ENCODE measurements around the gene CRYBG2. TPM values are rescaled to one million over a fixed set of nuclear protein-coding genes. Genes with fewer than 3 reads are reported as not detected.

CRYBG2 gene
- total RNA-seq, 4 donors from 2014 or later, result 0.35 to 2.7 (median 0.50) TPM

DNA sequence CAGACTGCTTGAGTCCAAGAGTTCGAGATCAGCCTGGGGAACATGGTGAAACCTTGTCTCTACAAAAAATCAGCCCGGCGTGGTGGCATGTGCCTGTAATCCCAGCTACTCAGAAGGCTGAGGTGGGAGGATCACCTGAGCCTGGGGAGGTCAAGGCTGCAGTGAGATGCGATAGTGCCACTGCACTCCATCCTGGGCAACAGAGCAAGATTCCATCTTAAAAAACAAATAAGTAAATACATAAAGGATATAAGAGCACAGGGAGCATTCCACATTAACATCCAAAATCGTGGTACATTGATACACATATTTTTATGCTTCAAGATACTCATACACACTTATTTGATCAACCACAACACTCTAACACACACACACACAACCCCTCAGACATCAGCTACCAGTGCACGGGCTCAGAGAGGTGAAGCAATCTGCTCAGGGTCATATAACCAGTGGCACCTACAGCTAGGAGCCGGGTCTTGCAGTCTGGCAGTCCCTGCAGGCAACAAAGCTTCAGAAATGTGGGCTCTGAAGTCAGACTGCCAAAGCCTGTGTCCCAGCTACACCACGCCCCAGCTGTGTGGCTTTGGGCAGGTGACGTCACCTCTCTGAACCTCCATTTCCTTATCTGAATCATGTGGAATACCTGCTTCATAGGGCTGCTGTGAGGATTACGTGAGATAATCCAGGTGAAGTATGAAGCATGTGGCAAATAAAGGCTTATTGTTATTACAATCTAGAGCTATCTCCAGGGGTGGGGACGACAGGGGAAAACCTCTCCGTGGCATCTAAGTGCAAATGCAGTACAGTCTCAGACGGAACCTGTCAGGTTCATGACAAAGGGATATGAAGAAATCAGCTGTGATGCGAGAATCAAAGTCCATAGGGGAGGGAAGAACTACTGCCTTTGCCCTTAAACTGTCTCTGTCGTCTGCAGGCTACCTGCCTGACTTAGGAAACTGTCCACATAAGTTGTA lies 4.8 kb upstream of the CRYBG2 start:
- Histone ChIP-seq H3K27me3 (peaks cover 100% of the 10 kb centered on the region), H3K27ac (no peak overlapping the region), H3K36me3 (no peaks in the 10 kb centered on the region), H3K9me3 (no peaks in the 10 kb centered on the region), H3K4me3 (no peak overlapping the region), H3K4me1 (peaks cover 0 to 16% (median 9%) of the 10 kb centered on the region in 3 donors)
- TF ChIP-seq EP300 (IDR thresholded peaks at IDR 0.05) (no peak), POLR2A (IDR thresholded peaks at IDR 0.05) (no peak), POLR2AphosphoS5 (IDR thresholded peaks at IDR 0.05) (no peak)
- TF ChIP-seq, protein P1, sequence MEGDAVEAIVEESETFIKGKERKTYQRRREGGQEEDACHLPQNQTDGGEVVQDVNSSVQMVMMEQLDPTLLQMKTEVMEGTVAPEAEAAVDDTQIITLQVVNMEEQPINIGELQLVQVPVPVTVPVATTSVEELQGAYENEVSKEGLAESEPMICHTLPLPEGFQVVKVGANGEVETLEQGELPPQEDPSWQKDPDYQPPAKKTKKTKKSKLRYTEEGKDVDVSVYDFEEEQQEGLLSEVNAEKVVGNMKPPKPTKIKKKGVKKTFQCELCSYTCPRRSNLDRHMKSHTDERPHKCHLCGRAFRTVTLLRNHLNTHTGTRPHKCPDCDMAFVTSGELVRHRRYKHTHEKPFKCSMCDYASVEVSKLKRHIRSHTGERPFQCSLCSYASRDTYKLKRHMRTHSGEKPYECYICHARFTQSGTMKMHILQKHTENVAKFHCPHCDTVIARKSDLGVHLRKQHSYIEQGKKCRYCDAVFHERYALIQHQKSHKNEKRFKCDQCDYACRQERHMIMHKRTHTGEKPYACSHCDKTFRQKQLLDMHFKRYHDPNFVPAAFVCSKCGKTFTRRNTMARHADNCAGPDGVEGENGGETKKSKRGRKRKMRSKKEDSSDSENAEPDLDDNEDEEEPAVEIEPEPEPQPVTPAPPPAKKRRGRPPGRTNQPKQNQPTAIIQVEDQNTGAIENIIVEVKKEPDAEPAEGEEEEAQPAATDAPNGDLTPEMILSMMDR (IDR thresholded peaks at IDR 0.05), result no peak
- WGBS, 2 donors (ENCODE audit: low coverage in 1 of 2), result 44 to 47% methylated on average over 8 to 9 of the region's 15 CpGs
- ATAC-seq, result no peak

DNA sequence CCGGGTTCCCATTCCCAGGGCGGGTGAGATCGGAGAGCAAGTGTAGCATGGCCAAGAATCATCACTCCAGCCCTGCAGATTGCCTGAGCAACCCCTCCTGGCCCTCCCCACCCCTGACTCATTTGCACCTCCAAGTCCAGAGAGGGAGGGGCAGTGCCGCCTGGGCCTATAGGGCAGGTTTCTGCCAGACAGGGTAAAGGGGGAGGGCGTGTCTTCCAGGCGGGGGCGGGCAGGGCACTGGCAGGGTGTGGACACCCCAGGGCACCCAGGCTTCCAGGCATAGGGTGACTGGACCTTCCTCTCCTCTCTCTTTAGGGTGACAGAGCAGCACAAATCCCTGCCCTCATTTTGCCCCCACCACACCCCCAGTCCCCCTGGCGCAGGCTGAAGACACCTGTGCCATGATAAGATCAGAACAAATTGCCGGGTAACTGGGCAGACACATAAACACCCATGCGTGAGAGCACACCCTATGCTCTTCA lies 3.2 kb upstream of the CRYBG2 start:
- Histone ChIP-seq H3K9me3 (no peaks in the 10 kb centered on the region), H3K4me3 (no peak overlapping the region), H3K27me3 (peaks cover 98% of the 10 kb centered on the region), H3K36me3 (no peaks in the 10 kb centered on the region), H3K27ac (no peak overlapping the region), H3K4me1 (peaks cover 0 to 16% (median 9%) of the 10 kb centered on the region in 3 donors)
- TF ChIP-seq, protein P1 (IDR thresholded peaks at IDR 0.05), result no peak
- TF ChIP-seq EP300 (IDR thresholded peaks at IDR 0.05), result no peak
- TF ChIP-seq POLR2A (IDR thresholded peaks at IDR 0.05), result no peak
- no peak for TF ChIP-seq POLR2AphosphoS5 (IDR thresholded peaks at IDR 0.05)
- ATAC-seq, result no peak
- WGBS, 2 donors (ENCODE audit: low coverage in 1 of 2), result 47% methylated on average over 3 of the region's 10 CpGs; no CpG with 5 or more reads in 1 of the 2 donors

DNA sequence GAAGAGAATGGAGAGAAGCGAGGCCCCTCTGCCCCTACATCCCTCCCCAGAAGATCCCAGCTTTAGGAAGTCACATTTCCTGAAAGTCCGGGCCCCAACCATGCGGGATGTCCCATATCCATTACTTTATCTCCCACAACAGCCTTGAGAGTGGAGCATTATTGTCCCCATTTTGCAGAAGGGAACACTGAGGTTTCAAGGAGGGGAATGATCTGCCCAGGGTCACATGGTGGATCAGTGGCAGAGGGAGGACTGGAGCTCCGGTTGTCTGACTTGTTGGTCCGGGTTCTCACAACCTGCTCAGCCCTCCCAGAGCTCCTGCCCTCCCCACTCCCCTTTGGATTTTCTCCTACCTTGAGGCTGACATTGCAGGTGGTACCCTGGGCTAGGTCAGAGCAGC lies 2.2 kb upstream of the CRYBG2 start:
- Histone ChIP-seq H3K4me3 (no peak overlapping the region), H3K27ac (no peak overlapping the region), H3K4me1 (peaks cover 0 to 14% (median 9%) of the 10 kb centered on the region in 3 donors), H3K36me3 (no peaks in the 10 kb centered on the region), H3K27me3 (peaks cover 88% of the 10 kb centered on the region), H3K9me3 (no peaks in the 10 kb centered on the region)
- WGBS, 2 donors (ENCODE audit: low coverage in 1 of 2), result 80 to 100% methylated on average over 1 to 2 of the region's 5 CpGs
- no peak for ATAC-seq
- TF ChIP-seq EP300 (IDR thresholded peaks at IDR 0.05) (no peak), POLR2AphosphoS5 (IDR thresholded peaks at IDR 0.05) (no peak), POLR2A (IDR thresholded peaks at IDR 0.05) (no peak)
- TF ChIP-seq, protein P1 (IDR thresholded peaks at IDR 0.05), result no peak

DNA sequence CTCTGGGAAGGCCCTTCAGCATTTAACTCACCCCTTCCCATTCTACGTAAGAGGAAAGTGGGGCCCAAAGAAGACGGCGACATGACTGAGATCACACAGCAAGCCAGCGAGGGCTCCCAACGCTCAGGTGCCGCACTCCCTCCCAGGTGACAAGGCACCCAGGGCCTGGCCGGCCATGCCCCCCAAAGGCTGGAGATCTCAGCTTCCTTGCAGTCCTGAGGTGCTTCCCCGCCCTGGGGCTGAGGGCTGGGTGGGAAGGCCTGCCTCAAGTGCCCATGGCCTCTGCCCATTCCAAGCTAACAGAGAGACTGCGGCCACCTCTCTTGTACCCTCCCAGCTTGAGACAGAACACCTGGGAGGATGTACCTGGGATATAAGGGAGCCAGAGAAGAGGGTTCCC lies 1.0 kb upstream of the CRYBG2 start:
- TF ChIP-seq POLR2AphosphoS5 (IDR thresholded peaks at IDR 0.05) (no peak), EP300 (IDR thresholded peaks at IDR 0.05) (no peak)
- TF ChIP-seq, protein P1 (IDR thresholded peaks at IDR 0.05), result no peak
- Histone ChIP-seq H3K4me3 (no peak overlapping the region), H3K27me3 (peaks cover 76% of the 10 kb centered on the region), H3K9me3 (no peaks in the 10 kb centered on the region), H3K4me1 (peaks cover 0 to 3% (median 1%) of the 10 kb centered on the region in 3 donors), H3K36me3 (no peaks in the 10 kb centered on the region), H3K27ac (no peak overlapping the region)
- ATAC-seq, result no peak
- 100% methylated on average over 2 of the region's 9 CpGs; no CpG with 5 or more reads in 1 of the 2 donors for WGBS, 2 donors (ENCODE audit: low coverage in 1 of 2)

Measured in gastroesophageal sphincter (tissue), 4 donors.